Liver (tissue), 9 donors: Measurements from ENCODE around the gene SLC25A21. TPM values are rescaled to one million over a fixed set of nuclear protein-coding genes. Genes with fewer than 3 reads are reported as not detected.

ENCODE experiments used
- DNase-seq: peaks from one replicate; pipeline ENCODE4 v3.0.0-alpha.2; 2017; ENCODE audit warnings: low spot score
- H3K27ac ChIP-seq, 2 donors: one replicate each; pipeline ENCODE4 v1.7.0; 2013; ENCODE audit warnings: inconsistent platforms in 2 of 2, low read length in 2 of 2, control low read depth in 1 of 2, low read depth in 1 of 2, mild to moderate bottlenecking in 1 of 2
- H3K27me3 ChIP-seq, 4 donors: one replicate each; pipeline versions ENCODE4 v1.6.1 to v1.7.0; 2013; ENCODE audit warnings: low read length in 3 of 4, inconsistent platforms in 1 of 4, mild to moderate bottlenecking in 1 of 4, moderate library complexity in 1 of 4; ENCODE audit not compliant: control insufficient read depth in 4 of 4, insufficient read depth in 4 of 4
- H3K36me3 ChIP-seq, 4 donors: one replicate each; pipeline versions ENCODE4 v1.6.1 to v1.7.0; 2013; ENCODE audit warnings: low read length in 3 of 4, mild to moderate bottlenecking in 3 of 4, low read depth in 1 of 4, moderate library complexity in 1 of 4; ENCODE audit not compliant: control insufficient read depth in 4 of 4, insufficient read depth in 3 of 4
- H3K4me1 ChIP-seq, 4 donors: one replicate each; pipeline versions ENCODE4 v1.6.1 to v1.7.0; 2013; ENCODE audit warnings: low read length in 3 of 4, mild to moderate bottlenecking in 3 of 4, moderate library complexity in 1 of 4; ENCODE audit not compliant: control insufficient read depth in 4 of 4, insufficient read depth in 4 of 4
- H3K4me3 ChIP-seq, 3 donors: one replicate each; pipeline versions ENCODE4 v1.6.1 to v1.7.0; 2013; ENCODE audit warnings: low read length in 3 of 3, control low read depth in 1 of 3, low read depth in 1 of 3, mild to moderate bottlenecking in 1 of 3
- H3K9ac ChIP-seq, 2 donors: one replicate each; pipeline ENCODE4 v1.7.0; 2013; ENCODE audit warnings: low read length in 2 of 2, mild to moderate bottlenecking in 2 of 2, moderate library complexity in 2 of 2, control low read depth in 1 of 2, low read depth in 1 of 2
- H3K9me3 ChIP-seq, 4 donors: one replicate each; pipeline versions ENCODE4 v1.6.1 to v1.7.0; 2013; ENCODE audit warnings: low read length in 3 of 4; ENCODE audit not compliant: control insufficient read depth in 4 of 4
- ATF3 ChIP-seq: IDR thresholded peaks from 2 replicates; pipeline ENCODE4 v1.6.1; 2016; ENCODE audit warnings: antibody characterized with exemption
- EGR1 ChIP-seq, 2 donors: IDR thresholded peaks; 2 replicates each; pipeline ENCODE4 v1.6.1; 2016 to 2018; ENCODE audit warnings: antibody characterized with exemption in 2 of 2, low read depth in 2 of 2
- FOXA1 ChIP-seq: IDR thresholded peaks from 2 replicates; pipeline ENCODE4 v1.6.1; 2016; ENCODE audit warnings: antibody characterized with exemption
- FOXA2 ChIP-seq: IDR thresholded peaks from 2 replicates; pipeline ENCODE4 v1.6.1; 2016; ENCODE audit warnings: antibody characterized with exemption
- GABPA ChIP-seq, 2 donors: IDR thresholded peaks in 1 of 2; conservative IDR thresholded peaks in 1 of 2; 2 replicates each; pipeline ENCODE4 v1.6.1; 2016; ENCODE audit warnings: antibody characterized with exemption in 2 of 2, mild to moderate bottlenecking in 1 of 2, moderate library complexity in 1 of 2
- HNF4A ChIP-seq, 2 donors: conservative IDR thresholded peaks; 2 replicates each; pipeline ENCODE4 v1.6.1; 2016; ENCODE audit warnings: antibody characterized with exemption in 2 of 2, mild to moderate bottlenecking in 2 of 2
- HNF4G ChIP-seq: IDR thresholded peaks from 2 replicates; pipeline ENCODE4 v1.6.1; 2016; ENCODE audit warnings: antibody characterized with exemption
- JUND ChIP-seq, 2 donors: IDR thresholded peaks; 2 replicates each; pipeline ENCODE4 v1.6.1; 2016; ENCODE audit warnings: antibody characterized with exemption in 2 of 2
- NR2F2 ChIP-seq: IDR thresholded peaks from 2 replicates; pipeline ENCODE4 v1.6.1; 2016; ENCODE audit warnings: antibody characterized with exemption
- RAD21 ChIP-seq, 2 donors: IDR thresholded peaks; 2 replicates each; pipeline ENCODE4 v1.6.1; 2016; ENCODE audit warnings: antibody characterized with exemption in 2 of 2, mild to moderate bottlenecking in 2 of 2
- RXRA ChIP-seq, 2 donors: IDR thresholded peaks; 2 replicates each; pipeline ENCODE4 v1.6.1; 2017 to 2018; ENCODE audit warnings: antibody characterized with exemption in 2 of 2, mild to moderate bottlenecking in 1 of 2
- SP1 ChIP-seq: IDR thresholded peaks from 2 replicates; pipeline ENCODE4 v1.6.1; 2018; ENCODE audit warnings: antibody characterized with exemption, mild to moderate bottlenecking
- TAF1 ChIP-seq: conservative IDR thresholded peaks from 2 replicates; pipeline ENCODE4 v1.6.1; 2016; ENCODE audit warnings: antibody characterized with exemption, mild to moderate bottlenecking
- YY1 ChIP-seq: IDR thresholded peaks from 2 replicates; pipeline ENCODE4 v1.6.1; 2016; ENCODE audit warnings: antibody characterized with exemption, mild to moderate bottlenecking
- ZBTB33 ChIP-seq: IDR thresholded peaks from 2 replicates; pipeline ENCODE4 v1.6.1; 2016; ENCODE audit warnings: antibody characterized with exemption
- WGBS: extraction: QIAGEN DNeasy Blood & Tissue Kit; methylation state at CpG from one replicate; pipeline ENCODE4 v1.1.7; 2013; 5-methylcytosine and 5-hydroxymethylcytosine counted together
- polyA plus RNA-seq, 2 donors: library from polyadenylated mRNA; stranded (reverse) in 1 of 2; unstranded in 1 of 2; fragments of 200-250 nt in 1 of 2; fragments of >200 nt in 1 of 2; fragmentation: Nextera tagmentation in 1 of 2; extraction: Ambion mirVana in 1 of 2; gene quantifications; one replicate each; pipeline versions ENCODE4 v1.2.1 to v1.2.3, GENCODE V29; 2013 to 2015
- total RNA-seq, 2 donors: library from RNA; depleted of rRNA; stranded (reverse); fragments of >200 nt; gene quantifications; one replicate each; pipeline ENCODE4 v1.2.3, GENCODE V29; 2014
- TF ChIP-seq, protein P1 (sequence below): IDR thresholded peaks from 2 replicates; pipeline ENCODE4 v1.6.1; 2016; ENCODE audit warnings: antibody characterized with exemption, mild to moderate bottlenecking
- TF ChIP-seq, protein P2 (sequence below): fragments of 150-350 bp; IDR thresholded peaks from 2 replicates; pipeline ENCODE4 v1.5.1; 2017; ENCODE audit warnings: improper control_type of control experiment, low read depth, low read length; ENCODE audit not compliant: missing input control
- donor health status: healthy.
- donor health status: healthy.
- donor health status: healthy.
- donor health status: healthy.
- donor health status: healthy.

SLC25A21 gene
- total and polyA plus RNA-seq, 4 donors, result 0.13 to 24.3 (median 0.23) TPM

DNA sequence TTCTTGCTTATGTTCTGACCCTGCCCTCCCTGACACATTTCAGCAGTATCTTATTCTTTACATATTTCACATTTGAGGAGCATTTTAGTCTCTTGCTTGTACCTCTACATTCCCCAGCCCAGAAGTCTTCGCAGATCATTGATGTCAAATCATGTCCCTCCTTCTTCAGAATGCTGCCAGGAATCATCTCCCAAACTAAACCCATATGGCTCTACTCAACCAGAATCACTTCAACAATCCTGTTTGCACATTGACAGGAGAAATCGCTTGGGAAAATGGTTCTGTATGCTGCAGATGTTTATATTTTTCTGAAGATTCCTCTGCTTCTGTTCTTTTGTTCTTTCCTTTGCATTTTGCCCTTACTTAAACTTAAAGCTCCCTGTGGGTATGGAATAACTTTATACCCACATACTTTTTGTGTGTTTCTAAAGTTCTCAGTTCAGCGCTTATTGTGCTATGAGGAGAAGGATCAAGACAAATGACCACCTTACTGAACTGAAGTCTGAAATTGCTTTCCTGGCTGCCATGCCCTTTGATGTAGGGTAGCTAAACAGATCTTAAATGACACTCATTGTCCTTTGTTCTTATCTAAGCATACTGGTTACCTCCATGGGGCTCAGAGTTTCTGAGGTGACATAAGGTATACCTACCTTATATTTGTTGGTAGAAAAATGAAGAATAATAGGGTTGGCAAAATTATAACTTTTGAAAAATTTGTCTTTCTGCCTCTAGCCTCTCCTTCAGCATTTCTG is 134.6 kb downstream of the SLC25A21 start:
- H3K27ac ChIP-seq, result no peak overlapping the region
- no peak overlapping the region for H3K4me3 ChIP-seq
- no peaks in the 10 kb centered on the region for H3K27me3 ChIP-seq
- WGBS, result 83% methylated on average over 3 of the region's 3 CpGs
- H3K36me3 ChIP-seq, result no peaks in the 10 kb centered on the region
- H3K4me1 ChIP-seq, result no peaks in the 10 kb centered on the region
- no peak overlapping the region for H3K9ac ChIP-seq
- no peaks in the 10 kb centered on the region for H3K9me3 ChIP-seq
- DNase-seq, result no peak
- TF ChIP-seq FOXA1 (no peak), GABPA (IDR thresholded peaks at IDR 0.05 in 1 of 2, conservative IDR thresholded peaks at IDR 0.05 in 1 of 2) (no peak), TAF1 (no peak), YY1 (no peak), ATF3 (no peak), RXRA (IDR thresholded peaks at IDR 0.05) (no peak), NR2F2 (no peak), EGR1 (IDR thresholded peaks at IDR 0.05; ENCODE audit: low read depth in 2 of 2) (no peak), HNF4A (conservative IDR thresholded peaks at IDR 0.05) (no peak), JUND (IDR thresholded peaks at IDR 0.05) (no peak), FOXA2 (no peak), RAD21 (IDR thresholded peaks at IDR 0.05) (no peak), ZBTB33 (no peak), HNF4G (no peak)
- TF ChIP-seq, protein P1, sequence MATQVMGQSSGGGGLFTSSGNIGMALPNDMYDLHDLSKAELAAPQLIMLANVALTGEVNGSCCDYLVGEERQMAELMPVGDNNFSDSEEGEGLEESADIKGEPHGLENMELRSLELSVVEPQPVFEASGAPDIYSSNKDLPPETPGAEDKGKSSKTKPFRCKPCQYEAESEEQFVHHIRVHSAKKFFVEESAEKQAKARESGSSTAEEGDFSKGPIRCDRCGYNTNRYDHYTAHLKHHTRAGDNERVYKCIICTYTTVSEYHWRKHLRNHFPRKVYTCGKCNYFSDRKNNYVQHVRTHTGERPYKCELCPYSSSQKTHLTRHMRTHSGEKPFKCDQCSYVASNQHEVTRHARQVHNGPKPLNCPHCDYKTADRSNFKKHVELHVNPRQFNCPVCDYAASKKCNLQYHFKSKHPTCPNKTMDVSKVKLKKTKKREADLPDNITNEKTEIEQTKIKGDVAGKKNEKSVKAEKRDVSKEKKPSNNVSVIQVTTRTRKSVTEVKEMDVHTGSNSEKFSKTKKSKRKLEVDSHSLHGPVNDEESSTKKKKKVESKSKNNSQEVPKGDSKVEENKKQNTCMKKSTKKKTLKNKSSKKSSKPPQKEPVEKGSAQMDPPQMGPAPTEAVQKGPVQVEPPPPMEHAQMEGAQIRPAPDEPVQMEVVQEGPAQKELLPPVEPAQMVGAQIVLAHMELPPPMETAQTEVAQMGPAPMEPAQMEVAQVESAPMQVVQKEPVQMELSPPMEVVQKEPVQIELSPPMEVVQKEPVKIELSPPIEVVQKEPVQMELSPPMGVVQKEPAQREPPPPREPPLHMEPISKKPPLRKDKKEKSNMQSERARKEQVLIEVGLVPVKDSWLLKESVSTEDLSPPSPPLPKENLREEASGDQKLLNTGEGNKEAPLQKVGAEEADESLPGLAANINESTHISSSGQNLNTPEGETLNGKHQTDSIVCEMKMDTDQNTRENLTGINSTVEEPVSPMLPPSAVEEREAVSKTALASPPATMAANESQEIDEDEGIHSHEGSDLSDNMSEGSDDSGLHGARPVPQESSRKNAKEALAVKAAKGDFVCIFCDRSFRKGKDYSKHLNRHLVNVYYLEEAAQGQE, result no peak

DNA sequence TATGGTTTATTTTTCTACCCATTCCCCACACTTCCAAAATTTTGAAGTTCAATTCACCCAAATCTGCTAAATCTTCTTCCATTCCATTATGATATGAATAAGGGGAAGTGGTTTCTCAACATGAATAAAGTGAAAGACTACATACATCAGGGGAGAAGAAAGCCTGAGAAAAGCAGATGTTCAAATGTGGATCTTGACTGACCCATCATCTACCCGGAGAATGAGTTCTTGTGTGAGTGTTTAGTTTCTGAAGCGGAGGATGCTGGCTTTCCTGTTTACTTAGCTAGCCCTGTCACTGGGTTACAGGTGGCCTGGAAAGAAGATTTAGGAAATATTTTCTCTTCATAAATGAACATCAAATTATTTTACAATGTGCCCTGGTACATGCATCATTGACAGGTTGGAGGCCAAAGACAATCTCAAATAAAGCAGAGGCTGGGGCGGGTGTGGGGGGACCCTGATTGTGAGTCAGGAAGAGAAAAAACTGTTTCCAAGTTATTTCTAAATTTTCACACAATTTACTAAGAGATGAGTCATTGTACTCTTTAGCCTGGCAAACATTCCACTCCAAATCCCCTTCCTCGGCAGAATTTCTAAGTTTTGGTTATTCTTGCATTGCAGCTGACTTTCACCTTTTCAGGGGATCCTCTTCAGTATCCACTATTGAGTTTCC is 135.6 kb downstream of the SLC25A21 start:
- Histone ChIP-seq H3K27ac (no peak overlapping the region), H3K4me3 (no peak overlapping the region), H3K36me3 (no peaks in the 10 kb centered on the region), H3K4me1 (no peaks in the 10 kb centered on the region), H3K27me3 (no peaks in the 10 kb centered on the region), H3K9ac (no peak overlapping the region), H3K9me3 (no peaks in the 10 kb centered on the region)
- no peak for DNase-seq
- no peak for TF ChIP-seq HNF4A (conservative IDR thresholded peaks at IDR 0.05)
- TF ChIP-seq ZBTB33, result no peak
- no peak for TF ChIP-seq YY1
- no peak for TF ChIP-seq TAF1
- TF ChIP-seq FOXA2, result no peak
- no peak for TF ChIP-seq SP1
- TF ChIP-seq RAD21 (IDR thresholded peaks at IDR 0.05), result no peak
- TF ChIP-seq HNF4G, result no peak
- TF ChIP-seq NR2F2, result no peak
- no peak for TF ChIP-seq GABPA (IDR thresholded peaks at IDR 0.05 in 1 of 2, conservative IDR thresholded peaks at IDR 0.05 in 1 of 2)
- TF ChIP-seq, protein P2, sequence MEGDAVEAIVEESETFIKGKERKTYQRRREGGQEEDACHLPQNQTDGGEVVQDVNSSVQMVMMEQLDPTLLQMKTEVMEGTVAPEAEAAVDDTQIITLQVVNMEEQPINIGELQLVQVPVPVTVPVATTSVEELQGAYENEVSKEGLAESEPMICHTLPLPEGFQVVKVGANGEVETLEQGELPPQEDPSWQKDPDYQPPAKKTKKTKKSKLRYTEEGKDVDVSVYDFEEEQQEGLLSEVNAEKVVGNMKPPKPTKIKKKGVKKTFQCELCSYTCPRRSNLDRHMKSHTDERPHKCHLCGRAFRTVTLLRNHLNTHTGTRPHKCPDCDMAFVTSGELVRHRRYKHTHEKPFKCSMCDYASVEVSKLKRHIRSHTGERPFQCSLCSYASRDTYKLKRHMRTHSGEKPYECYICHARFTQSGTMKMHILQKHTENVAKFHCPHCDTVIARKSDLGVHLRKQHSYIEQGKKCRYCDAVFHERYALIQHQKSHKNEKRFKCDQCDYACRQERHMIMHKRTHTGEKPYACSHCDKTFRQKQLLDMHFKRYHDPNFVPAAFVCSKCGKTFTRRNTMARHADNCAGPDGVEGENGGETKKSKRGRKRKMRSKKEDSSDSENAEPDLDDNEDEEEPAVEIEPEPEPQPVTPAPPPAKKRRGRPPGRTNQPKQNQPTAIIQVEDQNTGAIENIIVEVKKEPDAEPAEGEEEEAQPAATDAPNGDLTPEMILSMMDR, result no peak
- WGBS, result 78% methylated on average over 4 of the region's 4 CpGs
